GM21737 (cell line): Measurements from ENCODE around the gene SYCP2L.
"Not testable (repeated sequence)": the region's sequence is repeated elsewhere in the genome, so short reads cannot be mapped to it uniquely, and the experiment has no call there.

Source experiments
- ATAC-seq: cut with Tn5 transposase; IDR thresholded peaks from one replicate; pipeline ENCODE4 v1.9.1; 2021; ENCODE audit warnings: mild to moderate bottlenecking, moderate library complexity; ENCODE audit not compliant: unreplicated experiment

The SYCP2L gene

GRCh38 chr6:10877012-10877411 lies 9.8 kb upstream of the SYCP2L start:
- ATAC-seq, result no peak

- ATAC-seq, result no peak
Observed at GRCh38 chr6:10877871-10878270, 9.0 kb upstream of the SYCP2L start.

GRCh38 chr6:10880366-10880765 lies 6.5 kb upstream of the SYCP2L start:
- ATAC-seq, result no peak

GRCh38 chr6:10882253-10882630 lies 4.6 kb upstream of the SYCP2L start:
- ATAC-seq, result not testable (repeated sequence)

GRCh38 chr6:10882657-10883171 lies 4.1 kb upstream of the SYCP2L start:
- no peak for ATAC-seq

- no peak for ATAC-seq
Observed at GRCh38 chr6:10883312-10884244, 3.3 kb upstream of the SYCP2L start.

- no peak for ATAC-seq
Observed at GRCh38 chr6:10884245-10884972, 2.4 kb upstream of the SYCP2L start.

- not testable (repeated sequence) for ATAC-seq
Observed at GRCh38 chr6:10886365-10886690, 524 bp upstream of the SYCP2L start.

- no peak for ATAC-seq
Observed at GRCh38 chr6:10890151-10890550, 3.3 kb downstream of the SYCP2L start.

GRCh38 chr6:10891960-10892359 lies 5.1 kb downstream of the SYCP2L start:
- no peak for ATAC-seq

GRCh38 chr6:10894958-10895357 lies 8.1 kb downstream of the SYCP2L start:
- ATAC-seq, result no peak

- no peak for ATAC-seq
Observed at GRCh38 chr6:10896691-10897090, 9.8 kb downstream of the SYCP2L start.

- peak; percentile 98 for ATAC-seq
Observed at GRCh38 chr6:10901770-10902169, 14.9 kb downstream of the SYCP2L start.

- no peak for ATAC-seq
Observed at GRCh38 chr6:10904015-10904414, 17.2 kb downstream of the SYCP2L start.

GRCh38 chr6:10908228-10908627 lies 21.4 kb downstream of the SYCP2L start:
- no peak for ATAC-seq

GRCh38 chr6:10919520-10919919 lies 32.7 kb downstream of the SYCP2L start:
- ATAC-seq, result not testable (repeated sequence)

- no peak for ATAC-seq
Observed at GRCh38 chr6:10933126-10933525, 46.3 kb downstream of the SYCP2L start.

GRCh38 chr6:10939840-10940239 lies 53.0 kb downstream of the SYCP2L start:
- ATAC-seq, result no peak

- ATAC-seq, result no peak
Observed at GRCh38 chr6:10945845-10946244, 59.0 kb downstream of the SYCP2L start.

GRCh38 chr6:10947966-10948365 lies 61.1 kb downstream of the SYCP2L start:
- ATAC-seq, result no peak

- ATAC-seq, result no peak
Observed at GRCh38 chr6:10949579-10950490, 63.0 kb downstream of the SYCP2L start.
